GM18499 (cell line): ENCODE measurements around the gene KIF12.

ENCODE experiments used
- ATAC-seq: cut with Tn5 transposase; IDR thresholded peaks from one replicate; pipeline ENCODE4 v1.9.1; 2021; ENCODE audit warnings: moderate number of reproducible peaks; ENCODE audit not compliant: insufficient read depth, unreplicated experiment

Gene KIF12

DNA sequence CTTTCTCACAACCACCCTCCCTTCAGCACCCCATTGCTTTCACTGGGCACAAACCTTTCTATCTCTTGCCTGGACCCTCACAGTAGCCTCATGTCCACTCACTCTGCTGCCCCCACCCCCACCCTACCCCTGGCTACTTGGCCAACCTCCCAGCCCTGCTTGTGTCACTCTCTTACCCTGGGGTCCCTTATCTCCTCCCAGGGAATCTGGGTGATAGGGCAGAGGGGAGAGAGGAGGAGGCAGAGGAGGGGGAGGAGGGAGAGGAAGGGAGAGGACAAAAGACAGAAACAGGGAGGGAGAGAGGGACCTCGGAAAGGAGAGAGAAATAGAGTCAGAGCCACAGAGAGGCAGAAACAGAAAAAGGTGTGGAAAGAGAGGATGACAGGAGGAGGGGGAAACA lies 25.0 kb upstream of the KIF12 start:
- no peak for ATAC-seq

DNA sequence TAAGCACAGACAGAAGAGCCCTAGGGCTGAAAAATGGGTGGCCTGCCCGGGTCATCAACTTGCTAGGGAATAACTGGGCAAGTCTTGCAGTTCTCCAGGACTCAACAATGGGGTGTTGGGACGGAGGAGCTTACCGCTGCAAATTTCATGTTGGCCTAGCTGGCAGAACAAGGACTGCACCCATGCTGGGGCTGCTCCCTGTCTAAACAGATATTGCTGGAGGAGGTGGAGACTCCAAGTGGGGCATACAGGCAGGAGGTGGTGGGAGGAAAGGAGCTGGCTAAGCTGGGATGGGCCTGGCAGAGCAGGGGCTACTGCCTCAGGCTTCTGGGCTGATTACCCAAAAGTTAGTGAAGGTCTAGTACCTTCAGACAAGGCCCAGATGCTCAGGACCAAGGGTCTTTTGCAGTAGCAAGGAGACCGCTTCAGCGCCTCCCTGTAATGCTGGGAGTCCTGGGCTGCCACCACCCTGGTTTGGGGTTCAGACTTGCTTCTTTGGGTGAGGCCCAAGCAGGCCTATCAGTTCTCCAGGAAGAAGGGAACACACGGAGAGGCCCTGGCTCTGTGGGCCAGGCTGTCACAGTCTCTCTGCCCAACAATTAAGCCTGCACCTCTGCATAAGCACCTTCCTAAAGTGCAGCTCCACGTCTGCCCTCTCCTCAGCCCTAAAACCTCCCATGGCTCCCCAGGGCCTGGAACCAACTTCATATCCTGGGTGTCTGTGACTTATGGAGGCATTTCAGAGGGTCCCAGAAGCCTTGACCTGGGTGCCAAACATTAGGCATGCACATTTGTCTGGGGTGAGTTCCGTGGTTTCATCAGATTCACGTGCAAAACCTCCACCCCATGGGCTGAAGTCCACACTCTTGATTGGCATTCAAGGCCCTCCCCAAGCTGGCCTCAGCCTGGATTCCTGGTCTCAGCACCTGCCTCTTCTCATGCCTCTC lies 24.2 kb upstream of the KIF12 start:
- ATAC-seq = no peak

- ATAC-seq = no peak
Observed at GRCh38 chr9:114122136-114123027, 23.3 kb upstream of the KIF12 start.

DNA sequence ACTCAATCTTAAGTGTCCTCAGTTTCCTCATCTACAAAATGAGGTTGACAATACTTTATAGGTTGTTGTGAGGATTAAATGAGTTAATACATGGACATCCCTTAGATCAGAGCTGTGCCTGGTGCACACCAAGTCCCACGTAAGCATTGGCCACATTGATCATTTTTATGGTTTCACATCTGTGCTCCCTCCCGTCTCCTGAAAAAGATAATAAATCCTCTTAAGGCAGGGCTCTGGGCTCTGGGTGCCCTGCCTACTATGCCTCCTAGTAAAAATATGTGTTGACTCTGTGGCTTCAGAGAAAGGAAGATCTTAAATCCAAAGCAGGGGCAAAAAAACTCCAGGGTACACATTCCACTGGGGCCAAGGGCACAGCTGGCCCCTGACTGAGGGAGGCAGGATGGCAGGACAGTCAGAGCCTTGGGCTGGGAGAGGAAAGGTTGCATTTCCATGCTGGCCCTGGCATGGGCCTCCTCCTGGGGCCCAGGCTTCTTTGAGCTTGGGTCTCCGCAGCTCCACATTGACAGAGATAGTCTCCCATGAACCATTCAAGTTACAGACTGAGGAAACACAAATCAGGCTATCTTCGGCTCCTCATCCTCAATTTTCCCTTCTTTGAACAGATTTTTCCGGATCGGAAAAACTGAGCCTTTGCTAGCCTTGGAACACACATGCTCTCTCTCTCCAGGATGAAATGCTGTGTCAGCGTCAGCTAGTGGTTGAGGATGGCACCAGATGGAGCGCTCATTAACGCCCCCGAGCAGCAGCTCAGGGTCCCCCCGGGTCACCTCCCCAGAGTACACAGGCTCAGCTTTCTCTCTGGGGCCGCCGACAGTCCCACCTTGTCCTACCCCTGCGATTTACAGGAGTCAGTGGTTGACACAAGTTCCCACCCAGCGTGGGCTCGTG lies 22.4 kb upstream of the KIF12 start:
- ATAC-seq = no peak

- ATAC-seq = no peak
Observed at GRCh38 chr9:114120192-114121014, 21.3 kb upstream of the KIF12 start.

- ATAC-seq = no peak
Observed at GRCh38 chr9:114119242-114120191, 20.4 kb upstream of the KIF12 start.

DNA sequence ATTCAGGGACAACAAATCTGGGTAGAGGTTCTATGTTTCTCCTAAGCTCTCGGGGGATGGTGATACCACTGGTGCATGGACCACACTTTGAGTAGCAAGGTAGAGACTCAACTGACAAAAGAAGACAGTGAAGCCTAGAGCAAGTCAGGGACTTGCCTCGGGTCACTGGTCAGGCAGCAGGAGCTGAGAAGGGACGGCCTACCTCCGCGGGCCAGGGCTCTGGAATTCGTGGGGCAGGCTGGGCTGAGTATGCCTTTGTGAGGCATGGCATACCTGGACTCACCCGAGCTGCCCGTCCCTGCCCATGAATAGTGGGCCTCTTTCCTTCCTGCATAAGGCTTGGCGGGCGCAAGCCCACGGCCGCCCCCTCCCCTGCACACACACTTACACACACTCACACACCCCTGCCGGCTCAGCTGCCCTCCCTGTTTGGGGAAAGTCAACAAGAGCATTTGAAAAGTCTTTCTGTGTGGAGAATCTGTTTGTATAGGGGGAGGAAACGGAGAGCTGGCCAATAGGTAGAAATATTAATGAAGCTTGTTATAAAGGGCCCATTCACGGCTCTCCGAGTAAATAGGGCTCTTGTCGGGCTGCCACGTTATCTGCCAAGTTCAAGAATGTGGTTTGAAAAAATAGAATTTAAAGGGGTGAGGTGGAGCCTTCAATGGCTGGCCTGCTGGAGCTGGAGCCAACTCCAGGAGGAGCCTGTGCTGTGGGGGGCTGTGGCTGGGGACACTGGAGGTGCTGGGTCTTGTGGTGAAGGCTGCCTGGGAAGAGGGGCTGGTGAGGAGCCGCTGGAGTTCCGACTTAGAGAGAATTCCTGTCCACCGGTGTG lies 19.1 kb upstream of the KIF12 start:
- no peak for ATAC-seq

- no peak for ATAC-seq
Observed at GRCh38 chr9:114117614-114117995, 18.5 kb upstream of the KIF12 start.

GRCh38 chr9:114116126-114116747 lies 17.1 kb upstream of the KIF12 start:
- ATAC-seq = no peak

DNA sequence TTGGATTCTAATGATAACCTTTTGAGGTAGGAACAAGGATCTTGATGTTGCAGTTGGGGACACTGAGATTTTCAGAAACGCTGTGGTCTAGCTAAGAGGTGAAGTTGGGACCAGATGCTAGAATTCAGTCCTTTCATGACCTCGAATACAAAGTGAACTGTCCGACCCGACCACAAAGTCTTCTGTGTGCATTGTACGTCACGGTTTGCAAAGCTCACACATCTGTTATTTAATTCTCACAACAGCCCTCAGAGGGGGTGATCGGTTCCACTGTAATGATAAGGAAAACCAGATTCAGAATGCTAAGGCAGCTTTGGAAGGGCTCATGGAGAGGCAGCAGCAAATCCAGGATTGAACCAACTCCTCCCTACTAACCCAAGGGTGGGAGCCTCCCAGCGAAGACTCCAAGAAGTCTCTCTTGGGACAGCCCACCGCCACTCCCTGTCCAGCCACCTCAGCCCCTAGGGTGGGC lies 16.6 kb upstream of the KIF12 start:
- no peak for ATAC-seq

GRCh38 chr9:114114364-114114763 lies 15.3 kb upstream of the KIF12 start:
- ATAC-seq = no peak

DNA sequence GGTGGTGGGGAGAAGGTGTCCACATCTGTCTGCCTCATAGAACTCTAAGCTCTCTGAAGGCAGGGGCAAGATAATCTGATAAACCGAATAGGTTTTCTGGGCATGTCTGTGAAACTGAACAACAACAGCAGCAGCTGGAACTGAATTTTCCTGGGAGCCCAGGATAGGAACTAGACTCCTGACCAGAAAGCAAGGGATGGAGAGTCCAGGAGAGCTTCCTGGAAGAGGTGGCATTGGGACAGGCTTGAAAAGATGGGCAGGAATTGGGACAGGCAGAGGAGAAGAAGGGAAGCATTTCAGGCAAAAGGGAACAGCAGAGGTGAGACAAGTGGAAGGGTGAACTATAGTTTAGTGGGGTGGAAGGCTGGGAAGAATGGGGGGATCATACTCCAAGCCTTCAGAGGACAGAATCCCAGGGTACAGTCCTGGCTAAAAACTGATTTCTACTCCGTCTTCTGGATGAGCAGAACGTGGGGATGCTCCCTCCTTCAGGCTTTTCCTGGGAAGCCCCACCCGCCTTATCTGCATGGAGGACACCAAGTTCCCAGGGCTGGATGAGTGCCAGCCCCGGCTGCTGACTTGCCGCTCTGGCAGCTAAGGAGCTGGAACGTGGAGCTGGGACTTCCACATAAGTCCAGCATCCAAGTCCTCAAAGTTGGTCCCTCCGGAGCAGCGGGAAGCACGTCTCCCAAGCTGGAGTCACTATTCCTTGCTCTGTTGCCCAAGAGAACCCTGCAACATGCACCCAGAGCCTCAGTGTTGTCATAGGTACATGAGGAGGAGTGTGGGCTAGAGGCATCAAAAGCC lies 13.9 kb upstream of the KIF12 start:
- ATAC-seq = no peak

- no peak for ATAC-seq
Observed at GRCh38 chr9:114112325-114112724, 13.2 kb upstream of the KIF12 start.

DNA sequence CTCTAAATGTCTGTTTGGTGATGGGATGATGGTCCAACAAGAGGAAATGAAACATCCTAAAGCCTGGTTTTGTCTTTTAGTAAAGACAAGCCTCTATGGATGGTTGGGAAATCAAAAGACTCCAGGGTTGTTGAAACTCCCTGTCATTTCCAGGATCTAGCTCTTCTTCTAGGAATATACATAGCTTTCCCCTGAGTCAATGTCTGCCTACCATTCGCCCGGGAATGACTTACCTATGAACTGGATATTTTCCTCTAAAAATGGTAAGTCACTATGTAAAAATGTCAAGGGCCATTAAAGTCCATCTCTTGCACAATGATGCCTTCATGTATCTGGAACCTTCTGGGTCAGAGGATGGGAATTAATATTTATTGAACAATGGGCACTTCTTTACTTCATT lies 11.1 kb upstream of the KIF12 start:
- no peak for ATAC-seq

- ATAC-seq = no peak
Observed at GRCh38 chr9:114109124-114109523, 10.0 kb upstream of the KIF12 start.
